ENCODE data around the gene NUDT8.

GRCh38 chr11:67631853-67632174, 2.1 kb upstream of the NUDT8 start:
- no peak for TF ChIP-seq CEBPB (IDR thresholded peaks at IDR 0.05)
- TF ChIP-seq EP300 (IDR thresholded peaks at IDR 0.05; ENCODE audit: borderline replicate concordance), result no peak
- TF ChIP-seq TAF1 (IDR thresholded peaks at IDR 0.05; ENCODE audit: low read depth), result no peak
- TF ChIP-seq YY1 (IDR thresholded peaks at IDR 0.05; ENCODE audit: low read depth), result no peak
- no peak for TF ChIP-seq EGR1 (IDR thresholded peaks at IDR 0.05)
- no peak for TF ChIP-seq RAD21 (IDR thresholded peaks at IDR 0.05; ENCODE audit: low read depth)
- TF ChIP-seq ZBTB7A (IDR thresholded peaks at IDR 0.05; ENCODE audit: low read depth), result no peak
- TF ChIP-seq TEAD4 (IDR thresholded peaks at IDR 0.05), result no peak
- no peak for TF ChIP-seq CREB1 (IDR thresholded peaks at IDR 0.05; ENCODE audit: low read depth)
- TF ChIP-seq, protein P1, sequence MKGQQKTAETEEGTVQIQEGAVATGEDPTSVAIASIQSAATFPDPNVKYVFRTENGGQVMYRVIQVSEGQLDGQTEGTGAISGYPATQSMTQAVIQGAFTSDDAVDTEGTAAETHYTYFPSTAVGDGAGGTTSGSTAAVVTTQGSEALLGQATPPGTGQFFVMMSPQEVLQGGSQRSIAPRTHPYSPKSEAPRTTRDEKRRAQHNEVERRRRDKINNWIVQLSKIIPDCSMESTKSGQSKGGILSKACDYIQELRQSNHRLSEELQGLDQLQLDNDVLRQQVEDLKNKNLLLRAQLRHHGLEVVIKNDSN (IDR thresholded peaks at IDR 0.05), result no peak
- no peak for TF ChIP-seq FOXM1 (IDR thresholded peaks at IDR 0.05; ENCODE audit: borderline replicate concordance, low read depth)
